Body of pancreas (tissue), 4 donors: Measurements from ENCODE around the gene CRYGN. TPM values are rescaled to one million over a fixed set of nuclear protein-coding genes. Genes with fewer than 3 reads are reported as not detected.
A peak's percentile ranks its signal among the peaks of the same experiment; 100 is the strongest.

ENCODE experiments used
- ATAC-seq: fragments of 150-250 bp; one replicate; pipeline ENCODE4 v1.9.1; 2016
- DNase-seq, 4 donors: peaks; one replicate each; pipeline ENCODE4 v3.0.0-alpha.2; 2019
- H3K27ac ChIP-seq, 4 donors: fragments of 200-600 bp; sonication (generic); 1 replicate in 3 of 4; 2 replicates in 1 of 4; pipeline versions ENCODE4 v1.5.1 to v1.6.1; 2016 to 2019; ENCODE audit warnings: mild to moderate bottlenecking in 1 of 4, mixed read lengths in 1 of 4, moderate library complexity in 1 of 4
- H3K27me3 ChIP-seq, 2 donors: fragments of 200-600 bp; sonication (generic); one replicate each; pipeline ENCODE4 v1.6.0; 2016; ENCODE audit warnings: mild to moderate bottlenecking in 1 of 2
- H3K36me3 ChIP-seq, 2 donors: fragments of 200-600 bp; sonication (generic); replicated peaks in 1 of 2; 2 replicates each; pipeline ENCODE4 v1.5.1; 2016; ENCODE audit warnings: low read depth in 2 of 2; ENCODE audit not compliant: insufficient read depth in 1 of 2
- H3K4me1 ChIP-seq: fragments of 200-600 bp; sonication (generic); one replicate; pipeline ENCODE4 v1.6.0; 2016
- H3K4me3 ChIP-seq, 2 donors: fragments of 200-600 bp; sonication (generic); 1 replicate in 1 of 2; 2 replicates in 1 of 2; pipeline ENCODE4 v1.5.1; 2016 to 2019
- H3K9me3 ChIP-seq, 3 donors: fragments of 200-600 bp; sonication (generic); 1 replicate in 2 of 3; 2 replicates in 1 of 3; pipeline ENCODE4 v1.5.1; 2016
- CTCF ChIP-seq, 7 experiments: fragments of 450-650 bp in 4 of 7; fragments of 200-600 bp in 3 of 7; sonication (generic) in 3 of 7; IDR thresholded peaks; one replicate each; pipeline ENCODE4 v1.5.1; 2016 to 2019; ENCODE audit warnings: antibody characterized with exemption in 7 of 7
- POLR2A ChIP-seq, 3 donors: fragments of 450-650 bp; IDR thresholded peaks; one replicate each; pipeline ENCODE4 v1.6.1; 2016; ENCODE audit warnings: antibody characterized with exemption in 3 of 3, mild to moderate bottlenecking in 2 of 3
- WGBS, 2 donors: methylation state at CpG; one replicate each; pipeline ENCODE4 v1.1.5; 2017; 5-methylcytosine and 5-hydroxymethylcytosine counted together
- intact Hi-C: fragments of 100-400 bp; cut with DNase I; formaldehyde crosslinking; loops from one replicate; pipeline ENCODE4 v1.15.1; 2023
- total RNA-seq, 2 donors: library from RNA; depleted of rRNA; stranded (reverse); fragments of >200 nt; gene quantifications; one replicate each; pipeline ENCODE4 v1.1.0, GENCODE V29; 2016

The CRYGN gene
- total RNA-seq, 2 donors from 2014 or later: not detected

- no peaks in the 10 kb centered on the region for H3K9me3 ChIP-seq
- ATAC-seq (no peak), DNase-seq (peak in 2 of 4 donors; percentile 4 to 5)
- H3K36me3 ChIP-seq: no peaks in the 10 kb centered on the region
- WGBS, 2 donors: 74 to 88% methylated on average over 1 to 2 of the region's 2 CpGs
- intact Hi-C loops: loop anchor here (5.0 kb wide), 1 partner anchor 79 kb away; no protein-coding TSS in a partner anchor
- no peak overlapping the region for H3K4me3 ChIP-seq
- TF ChIP-seq POLR2A (IDR thresholded peaks at IDR 0.05): no peak
- TF ChIP-seq CTCF (IDR thresholded peaks at IDR 0.05): no peak
- H3K27me3 ChIP-seq: no peaks in the 10 kb centered on the region
- H3K4me1 ChIP-seq: peaks cover 6% of the 10 kb centered on the region
- H3K27ac ChIP-seq: no peak overlapping the region
These were observed 6.5 kb upstream of the CRYGN start for GRCh38 chr7:151446412-151446811.

DNA sequence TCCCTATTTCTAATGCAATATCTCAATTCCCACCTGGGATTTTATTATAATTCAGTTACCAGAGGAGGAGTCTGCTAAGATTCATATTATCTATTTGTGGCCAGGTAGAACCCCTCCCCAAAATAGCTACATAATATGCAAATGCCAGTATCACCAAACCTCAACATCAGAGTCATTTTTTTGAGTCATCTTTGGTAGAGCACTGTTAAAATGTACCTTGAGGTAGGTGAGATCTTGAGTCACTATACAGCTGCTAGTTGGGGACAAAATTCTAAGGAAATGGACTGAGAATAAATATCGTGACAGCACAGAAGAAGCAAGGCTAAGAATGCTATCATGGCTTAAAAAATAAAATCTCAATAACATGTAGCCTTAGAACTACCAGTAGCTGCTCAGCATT lies 4.7 kb upstream of the CRYGN start:
- no peaks in the 10 kb centered on the region for H3K9me3 ChIP-seq
- ATAC-seq (no peak), DNase-seq (no peak)
- no peak for TF ChIP-seq CTCF (IDR thresholded peaks at IDR 0.05)
- no peak for TF ChIP-seq POLR2A (IDR thresholded peaks at IDR 0.05)
- WGBS, 2 donors: 79 to 87% methylated on average over 1 of the region's 1 CpG
- H3K4me1 ChIP-seq: peaks cover 10% of the 10 kb centered on the region
- no peaks in the 10 kb centered on the region for H3K27me3 ChIP-seq
- no peak overlapping the region for H3K4me3 ChIP-seq
- no peak overlapping the region for H3K27ac ChIP-seq
- no peaks in the 10 kb centered on the region for H3K36me3 ChIP-seq
- intact Hi-C loops: loop anchor here (5.0 kb wide), 1 partner anchor 77 kb away; no protein-coding TSS in a partner anchor

DNA sequence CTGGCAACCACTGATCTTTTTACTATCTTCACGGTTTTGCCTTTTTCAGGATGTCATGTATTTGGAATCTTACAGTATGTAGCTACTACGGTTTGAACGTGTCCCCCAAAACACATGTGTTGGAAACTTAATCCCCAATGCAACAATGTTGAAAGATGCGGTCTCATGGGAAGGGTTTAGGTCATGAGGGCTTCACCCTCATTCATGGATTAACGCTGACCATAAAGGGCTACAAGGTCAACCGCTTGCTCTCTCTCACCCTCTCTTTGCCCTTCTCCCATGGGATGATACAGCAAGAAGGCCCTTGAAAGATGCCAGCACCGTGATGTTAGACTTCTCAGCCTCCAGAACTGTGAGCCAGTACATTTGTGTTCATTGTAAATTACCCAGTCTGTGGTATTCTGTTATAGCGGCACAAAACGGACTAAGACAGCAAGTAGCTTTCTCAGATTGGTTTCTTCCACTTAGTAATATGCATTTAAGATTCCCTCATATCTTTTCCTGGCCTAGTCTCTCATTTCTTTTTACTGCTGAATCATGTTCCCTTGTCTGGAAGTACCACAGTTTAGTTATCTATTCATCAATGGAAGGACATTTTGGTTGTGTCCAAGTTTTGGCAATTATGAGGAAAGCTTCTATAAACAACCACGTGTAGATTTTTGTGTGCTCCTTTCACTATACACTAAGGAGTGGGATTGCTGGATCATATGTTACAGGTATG lies 3.0 kb upstream of the CRYGN start:
- Histone ChIP-seq H3K4me1 (peaks cover 7% of the 10 kb centered on the region), H3K36me3 (no peaks in the 10 kb centered on the region), H3K27ac (no peak overlapping the region), H3K4me3 (no peak overlapping the region), H3K9me3 (no peaks in the 10 kb centered on the region), H3K27me3 (no peaks in the 10 kb centered on the region)
- WGBS, 2 donors: 81 to 82% methylated on average over 10 of the region's 10 CpGs
- no peak for DNase-seq
- intact Hi-C loops: no loop called here
- no peak for ATAC-seq
- TF ChIP-seq POLR2A (IDR thresholded peaks at IDR 0.05) (no peak), CTCF (IDR thresholded peaks at IDR 0.05) (no peak)

- Histone ChIP-seq H3K36me3 (no peaks in the 10 kb centered on the region), H3K4me1 (peaks cover 7% of the 10 kb centered on the region), H3K27ac (no peak overlapping the region), H3K4me3 (no peak overlapping the region), H3K9me3 (no peaks in the 10 kb centered on the region), H3K27me3 (no peaks in the 10 kb centered on the region)
- WGBS, 2 donors: 59 to 69% methylated on average over 10 of the region's 10 CpGs
- ATAC-seq: peak; percentile 24
- DNase-seq: peak in 1 of 4 donors; percentile 8
- TF ChIP-seq POLR2A (IDR thresholded peaks at IDR 0.05): no peak
- TF ChIP-seq CTCF (IDR thresholded peaks at IDR 0.05): no peak
- intact Hi-C loops: no loop called here
These were observed 981 bp upstream of the CRYGN start for GRCh38 chr7:151440799-151441445.
